GM18526 (cell line): ENCODE data around the gene TSPAN15.

Experiments
- POLR2A ChIP-seq: IDR thresholded peaks from 3 replicates; pipeline ENCODE4 v1.6.1; 2011; ENCODE audit not compliant: insufficient read length; ENCODE audit errors: extremely low read depth

TSPAN15 gene

DNA sequence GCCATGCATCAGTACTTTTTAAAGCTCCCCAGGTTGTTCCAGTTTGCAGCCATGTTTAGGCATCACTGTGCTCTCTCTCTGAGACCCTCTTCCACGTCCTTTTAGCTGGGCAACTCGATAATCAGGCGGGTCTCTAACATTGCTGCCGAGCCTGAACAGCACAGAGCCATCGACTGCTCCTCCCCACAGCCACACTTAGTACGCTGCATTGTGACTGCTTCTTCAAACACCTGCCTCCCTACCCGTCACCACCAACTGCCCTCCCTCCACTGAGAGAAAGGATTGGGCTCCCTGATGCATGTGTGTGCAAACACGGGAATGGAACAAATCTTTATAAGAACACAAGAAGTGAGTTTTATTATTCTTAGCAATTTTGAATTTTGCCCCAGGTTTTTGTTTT is 23.1 kb upstream of the TSPAN15 start:
- TF ChIP-seq POLR2A: no peak

DNA sequence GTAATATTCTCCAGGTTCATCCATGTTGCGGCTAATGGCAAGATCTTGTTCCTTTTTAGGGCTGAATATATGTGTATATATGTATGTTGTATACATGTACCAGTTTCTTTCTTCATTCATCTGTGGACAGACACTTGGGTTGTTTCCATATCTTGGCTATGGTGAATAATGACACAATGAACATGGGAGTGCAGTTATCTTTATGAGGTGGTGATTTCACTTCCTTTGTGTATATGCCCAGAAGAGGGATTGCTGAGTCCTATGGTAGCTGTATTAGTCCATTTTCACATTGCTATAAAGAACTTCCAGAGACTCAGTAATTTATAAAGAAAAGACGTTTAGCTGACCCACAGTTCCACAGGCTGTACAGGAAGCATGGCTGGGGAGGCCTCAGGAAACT is 17.1 kb upstream of the TSPAN15 start:
- TF ChIP-seq POLR2A: no peak

- TF ChIP-seq POLR2A: no peak
Observed at GRCh38 chr10:69434926-69435325, 16.3 kb upstream of the TSPAN15 start.

- no peak for TF ChIP-seq POLR2A
Observed at GRCh38 chr10:69435966-69436520, 15.2 kb upstream of the TSPAN15 start.

DNA sequence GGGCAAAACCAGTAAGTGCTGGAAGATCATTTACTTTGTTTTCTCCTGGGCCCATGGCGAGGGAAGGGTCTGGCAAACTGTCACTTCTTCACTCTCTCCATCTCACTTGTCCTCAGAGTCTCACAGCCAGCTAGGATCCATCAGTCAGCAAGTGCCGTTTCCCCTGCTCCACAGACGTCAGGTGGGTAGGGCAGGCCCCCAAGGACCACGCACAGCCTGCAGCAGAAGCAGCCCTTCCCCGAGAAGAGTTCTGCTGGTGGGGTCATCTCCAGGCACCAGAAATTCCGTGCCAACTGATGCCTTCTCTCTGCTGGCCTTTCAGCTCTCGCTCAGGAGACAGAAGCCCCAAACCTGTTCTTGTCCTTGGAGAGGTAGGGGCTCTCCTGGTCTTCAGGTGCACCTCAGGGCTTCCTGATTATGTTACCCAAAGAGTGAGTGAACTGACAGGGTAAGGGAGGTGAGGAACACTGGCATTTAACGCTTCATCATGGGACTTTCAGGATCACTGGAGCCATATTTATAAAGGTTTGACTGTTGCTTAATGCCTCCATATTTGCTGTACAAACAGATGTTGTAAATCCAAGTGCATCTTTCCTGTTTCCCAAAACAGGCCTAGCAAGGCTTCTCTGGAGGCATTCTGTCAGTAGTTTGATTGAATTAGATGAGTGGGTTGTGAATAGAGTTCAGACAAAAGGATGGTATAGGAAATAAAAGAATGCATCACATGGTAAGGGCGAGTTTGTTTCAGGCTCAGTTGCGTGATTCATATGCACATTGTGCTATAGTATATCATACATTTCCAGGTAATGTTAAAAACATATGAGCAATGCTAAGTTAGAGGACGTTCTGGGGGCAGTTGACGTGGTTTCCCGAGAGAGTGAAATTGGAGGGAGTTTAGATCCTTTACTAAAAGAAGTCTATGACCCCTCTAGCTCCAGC is 13.7 kb upstream of the TSPAN15 start:
- TF ChIP-seq POLR2A: no peak

DNA sequence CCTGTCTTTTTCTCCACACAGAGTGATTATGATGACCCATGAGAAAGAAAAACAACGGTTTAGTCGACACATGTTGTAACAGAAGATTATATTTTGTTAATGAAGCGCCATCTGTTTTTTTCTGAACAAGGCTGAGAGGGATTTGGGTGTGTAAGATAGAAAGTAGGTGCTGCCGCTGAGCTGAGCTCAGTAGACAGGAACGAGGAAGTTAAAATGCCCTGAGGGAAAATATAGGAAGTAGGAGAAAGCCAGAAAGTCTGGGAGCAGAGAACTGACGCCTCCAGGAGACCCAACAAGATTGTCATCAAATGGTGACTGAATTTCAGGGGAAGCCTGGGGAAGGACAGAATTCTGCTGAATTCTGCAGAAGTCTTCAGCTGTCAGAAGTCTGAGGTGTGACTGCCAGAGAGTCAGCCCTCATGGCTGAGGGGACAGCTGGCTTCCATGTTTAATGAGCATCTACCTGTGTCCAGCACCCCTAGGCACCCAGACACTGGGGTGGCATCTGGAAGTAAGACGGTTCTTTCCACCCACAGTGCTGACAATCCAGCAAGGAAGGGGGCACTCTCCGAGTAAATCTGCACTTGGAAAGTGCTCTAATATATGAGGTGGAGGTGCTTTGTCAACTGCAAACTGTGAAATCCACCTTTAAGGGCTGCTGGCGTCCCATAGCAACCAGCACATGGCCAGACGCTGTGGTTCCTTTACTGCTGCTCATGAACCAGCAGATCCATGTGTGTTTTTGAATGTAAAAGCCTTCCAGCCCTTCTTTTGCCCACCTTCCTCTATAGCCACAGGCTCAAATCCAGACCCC is 12.5 kb upstream of the TSPAN15 start:
- TF ChIP-seq POLR2A: no peak

DNA sequence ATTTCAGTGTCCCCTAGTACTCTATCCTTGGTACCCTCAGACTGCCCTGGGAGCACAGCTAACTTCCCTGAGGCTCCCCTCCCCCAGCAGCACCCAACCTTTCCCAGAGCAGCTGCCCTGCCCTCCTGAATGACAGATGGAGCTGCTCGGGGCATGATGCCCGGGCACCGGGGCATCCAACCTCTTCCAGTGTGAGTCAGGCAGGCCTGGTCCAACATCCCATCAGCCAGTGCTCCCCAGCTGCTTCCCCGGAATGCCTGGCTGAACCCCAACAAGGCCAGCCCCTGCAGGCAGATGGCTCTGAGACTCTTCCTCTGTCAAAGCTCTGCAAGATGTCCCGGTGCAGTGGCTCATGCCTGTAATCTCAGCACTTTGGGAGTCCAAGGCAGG is 11.9 kb upstream of the TSPAN15 start:
- no peak for TF ChIP-seq POLR2A

- no peak for TF ChIP-seq POLR2A
Observed at GRCh38 chr10:69439813-69440506, 11.3 kb upstream of the TSPAN15 start.

DNA sequence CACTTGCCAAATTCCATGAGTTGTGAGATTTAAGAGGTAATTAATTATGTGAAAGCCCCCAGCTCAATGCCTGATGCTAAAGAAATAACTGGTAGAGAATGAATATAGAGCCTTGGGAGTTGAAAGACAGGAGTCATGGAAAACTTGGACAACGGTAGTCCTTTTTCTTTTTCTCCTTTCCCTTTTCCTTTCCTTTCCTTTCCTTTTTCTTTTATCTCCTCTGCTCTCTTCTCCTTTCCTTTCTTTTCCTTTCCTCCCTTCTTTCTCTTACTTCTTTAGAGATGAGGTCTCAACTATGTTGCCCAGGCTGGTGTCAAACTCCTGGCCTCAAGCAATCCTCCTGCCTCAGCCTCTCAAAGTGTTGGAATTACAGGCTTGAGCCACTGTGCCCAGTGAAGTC is 7.9 kb upstream of the TSPAN15 start:
- no peak for TF ChIP-seq POLR2A

DNA sequence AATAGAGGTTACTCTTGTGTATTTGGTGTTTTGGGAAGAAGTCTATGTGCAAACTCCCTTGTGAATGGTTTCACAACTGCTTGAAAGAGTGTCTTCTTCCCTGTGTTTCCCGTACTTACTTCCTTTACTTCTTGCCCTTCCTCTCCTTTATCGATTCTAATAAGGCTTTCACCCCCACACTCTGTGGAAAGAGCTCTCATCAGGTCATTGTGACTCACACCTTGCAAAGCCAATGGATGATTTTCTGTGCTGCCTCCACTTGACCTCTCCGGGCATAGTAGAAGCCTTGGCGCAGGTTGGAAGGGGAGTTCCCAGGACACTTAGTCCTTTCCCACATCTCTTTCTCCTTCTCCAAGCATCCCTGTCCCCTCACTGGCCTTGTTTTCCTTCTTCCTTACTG is 6.2 kb upstream of the TSPAN15 start:
- TF ChIP-seq POLR2A: no peak

DNA sequence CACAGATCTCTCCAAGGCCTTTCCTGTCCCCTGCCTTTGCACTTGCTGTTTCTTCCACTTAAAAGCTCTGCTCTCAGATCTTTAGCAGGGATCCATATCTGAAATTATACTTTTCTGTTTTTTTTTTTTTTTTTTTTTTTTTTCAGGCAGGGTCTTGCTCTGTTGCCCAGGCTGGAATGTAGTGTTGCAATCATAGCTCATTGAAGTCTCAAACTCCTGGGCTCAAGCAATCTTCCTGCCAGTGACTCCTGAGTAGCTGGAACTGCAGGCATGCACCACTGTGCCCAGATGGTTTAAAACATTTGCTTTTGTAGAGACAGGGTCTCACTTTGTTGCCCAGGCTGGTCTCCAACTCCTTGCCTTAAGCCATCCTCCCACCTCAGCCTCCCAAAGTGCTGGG is 5.0 kb upstream of the TSPAN15 start:
- TF ChIP-seq POLR2A: no peak

- no peak for TF ChIP-seq POLR2A
Observed at GRCh38 chr10:69446650-69447151, 4.6 kb upstream of the TSPAN15 start.

GRCh38 chr10:69449841-69450240 is 1.4 kb upstream of the TSPAN15 start:
- TF ChIP-seq POLR2A: no peak

- no peak for TF ChIP-seq POLR2A
Observed at GRCh38 chr10:69451784-69452251, 553 bp downstream of the TSPAN15 start.
